DOHH2 (cell line): ENCODE results near the gene TBL2.
"Not testable (repeated sequence)": the region's sequence is repeated elsewhere in the genome, so short reads cannot be mapped to it uniquely, and the experiment has no call there.

ENCODE experiments used
- H3F3A ChIP-seq: fragments of 200-600 bp; sonication (generic), shearing (Covaris generic); 2 replicates; pipeline ENCODE4 v1.6.0; 2016; ENCODE audit warnings: antibody characterized with exemption, mild to moderate bottlenecking; ENCODE audit not compliant: control insufficient read depth, insufficient read depth
- H3K27ac ChIP-seq: fragments of 200-600 bp; sonication (generic); 2 replicates; pipeline ENCODE4 v1.5.1; 2014; ENCODE audit warnings: low read depth, mild to moderate bottlenecking, low read length, moderate library complexity
- H3K27me3 ChIP-seq: fragments of 200-600 bp; sonication (generic); 2 replicates; pipeline ENCODE4 v1.6.1; 2014; ENCODE audit warnings: mild to moderate bottlenecking, low read length, mixed read lengths; ENCODE audit not compliant: control insufficient read depth
- H3K36me3 ChIP-seq: fragments of 200-600 bp; sonication (generic); 2 replicates; pipeline ENCODE4 v1.6.1; 2014; ENCODE audit warnings: mild to moderate bottlenecking, low read length, moderate library complexity, mixed read lengths; ENCODE audit not compliant: control insufficient read depth
- H3K4me1 ChIP-seq: fragments of 200-600 bp; sonication (generic); 2 replicates; pipeline ENCODE4 v1.6.1; 2014; ENCODE audit warnings: mild to moderate bottlenecking, low read length, mixed read lengths; ENCODE audit not compliant: control insufficient read depth
- H3K4me2 ChIP-seq: fragments of 200-600 bp; sonication (generic); 2 replicates; pipeline ENCODE4 v1.6.0; 2014; ENCODE audit warnings: mild to moderate bottlenecking, low read length, moderate library complexity
- H3K4me3 ChIP-seq: fragments of 200-600 bp; sonication (generic); 2 replicates; pipeline ENCODE4 v1.5.1; 2014; ENCODE audit warnings: mild to moderate bottlenecking, low read length, mixed read lengths
- H3K79me2 ChIP-seq: fragments of 200-600 bp; sonication (generic); 2 replicates; pipeline ENCODE4 v1.6.1; 2014; ENCODE audit warnings: mild to moderate bottlenecking, low read length, mixed read lengths; ENCODE audit not compliant: control insufficient read depth
- H3K9me2 ChIP-seq: fragments of 200-600 bp; sonication (generic); replicated peaks from 2 replicates; pipeline ENCODE4 v1.6.1; 2014; ENCODE audit warnings: mild to moderate bottlenecking, low read length, mixed read lengths; ENCODE audit not compliant: control insufficient read depth
- H3K9me3 ChIP-seq: fragments of 200-600 bp; sonication (generic); 2 replicates; pipeline ENCODE4 v1.6.1; 2014; ENCODE audit warnings: antibody characterized with exemption, low read length, mixed read lengths; ENCODE audit not compliant: control insufficient read depth, insufficient read depth
- H4K20me1 ChIP-seq: fragments of 200-600 bp; sonication (generic); 2 replicates; pipeline ENCODE4 v1.6.0; 2014; ENCODE audit warnings: low read depth, mild to moderate bottlenecking, antibody characterized with exemption, low read length, moderate library complexity; ENCODE audit not compliant: control insufficient read depth, insufficient read depth
- EZH2phosphoT487 ChIP-seq: fragments of 200-600 bp; sonication (generic); IDR thresholded peaks from 2 replicates; pipeline ENCODE4 v1.6.1; 2017; ENCODE audit warnings: borderline replicate concordance, mild to moderate bottlenecking, antibody characterized with exemption, low read length, moderate library complexity, mixed read lengths
- TF ChIP-seq, protein P1 (sequence below): fragments of 200-600 bp; sonication (generic); IDR thresholded peaks from one replicate; pipeline ENCODE4 v1.5.1; 2014; ENCODE audit warnings: antibody characterized with exemption, mild to moderate bottlenecking, low read depth, low read length; ENCODE audit not compliant: poor library complexity, severe bottlenecking

The TBL2 gene

DNA sequence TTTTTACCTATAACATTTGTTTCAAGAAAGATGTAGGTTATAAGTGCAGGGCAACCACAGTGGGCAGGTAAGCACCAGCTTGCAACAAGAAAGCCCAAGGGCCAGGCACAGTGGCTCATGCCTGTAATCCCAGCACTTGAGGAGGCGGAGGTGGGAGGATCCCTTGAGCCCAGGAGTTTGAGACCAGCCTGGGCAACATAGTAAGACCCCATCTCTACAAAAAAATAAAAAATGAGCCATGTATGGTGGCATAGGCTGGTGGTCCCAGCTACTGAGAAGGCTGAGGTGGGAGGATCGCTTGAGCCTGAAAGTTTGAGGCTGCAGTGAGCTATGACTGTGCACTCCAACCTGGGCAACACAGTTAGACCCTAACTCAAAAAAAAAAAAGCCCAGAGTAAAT is 33.7 kb downstream of the TBL2 start:
- peaks cover 70% of the 10 kb centered on the region for H3K79me2 ChIP-seq
- peaks cover 78% of the 10 kb centered on the region for H3K36me3 ChIP-seq

GRCh38 chr7:73541722-73542121 is 36.7 kb downstream of the TBL2 start:
- Histone ChIP-seq H3K27me3 (no peaks in the 10 kb centered on the region), H3F3A (no peaks in the 10 kb centered on the region)
- TF ChIP-seq EZH2phosphoT487, result no peak
- TF ChIP-seq, protein P1, sequence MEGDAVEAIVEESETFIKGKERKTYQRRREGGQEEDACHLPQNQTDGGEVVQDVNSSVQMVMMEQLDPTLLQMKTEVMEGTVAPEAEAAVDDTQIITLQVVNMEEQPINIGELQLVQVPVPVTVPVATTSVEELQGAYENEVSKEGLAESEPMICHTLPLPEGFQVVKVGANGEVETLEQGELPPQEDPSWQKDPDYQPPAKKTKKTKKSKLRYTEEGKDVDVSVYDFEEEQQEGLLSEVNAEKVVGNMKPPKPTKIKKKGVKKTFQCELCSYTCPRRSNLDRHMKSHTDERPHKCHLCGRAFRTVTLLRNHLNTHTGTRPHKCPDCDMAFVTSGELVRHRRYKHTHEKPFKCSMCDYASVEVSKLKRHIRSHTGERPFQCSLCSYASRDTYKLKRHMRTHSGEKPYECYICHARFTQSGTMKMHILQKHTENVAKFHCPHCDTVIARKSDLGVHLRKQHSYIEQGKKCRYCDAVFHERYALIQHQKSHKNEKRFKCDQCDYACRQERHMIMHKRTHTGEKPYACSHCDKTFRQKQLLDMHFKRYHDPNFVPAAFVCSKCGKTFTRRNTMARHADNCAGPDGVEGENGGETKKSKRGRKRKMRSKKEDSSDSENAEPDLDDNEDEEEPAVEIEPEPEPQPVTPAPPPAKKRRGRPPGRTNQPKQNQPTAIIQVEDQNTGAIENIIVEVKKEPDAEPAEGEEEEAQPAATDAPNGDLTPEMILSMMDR, result no peak

More for the DNA sequence above, 33.7 kb downstream of the TBL2 start:
- Histone ChIP-seq H3K4me1 (no peaks in the 10 kb centered on the region), H3F3A (0 out of 2 replicates have a peak, but pooled peaks cover 2% of the 10 kb centered on the region), H4K20me1 (no peaks in the 10 kb centered on the region; the same call in 1 of the 2 replicates), H3K9me3 (no peaks in the 10 kb centered on the region), H3K9me2 (no peaks in the 10 kb centered on the region), H3K27me3 (no peaks in the 10 kb centered on the region), H3K4me3 (no peak overlapping the region), H3K4me2 (no peak overlapping the region), H3K27ac (no peak overlapping the region)
- TF ChIP-seq, protein P1, result no peak
- no peak for TF ChIP-seq EZH2phosphoT487

DNA sequence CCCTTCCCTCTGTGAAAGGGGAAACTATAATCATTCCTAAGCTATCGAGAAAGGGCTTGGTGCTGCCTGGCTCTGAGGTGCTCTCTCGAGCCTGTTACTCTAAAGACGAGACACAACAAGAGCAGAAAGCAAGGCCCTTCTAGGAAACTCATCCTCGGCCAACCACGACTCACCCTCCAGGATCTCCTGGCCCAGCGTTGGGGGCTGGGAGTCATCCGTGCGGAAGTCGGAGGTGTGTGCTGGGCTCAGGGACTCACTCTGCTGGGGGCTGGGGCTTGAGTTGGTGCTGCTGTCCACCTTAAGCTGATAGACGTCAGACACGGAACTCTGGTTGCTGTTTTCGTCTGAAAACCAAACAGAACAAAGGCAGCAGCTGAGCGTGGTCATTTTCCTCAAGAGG is 38.7 kb downstream of the TBL2 start:
- H3K4me2 ChIP-seq, result no peak overlapping the region
- H3K36me3 ChIP-seq, result peaks cover 83% of the 10 kb centered on the region
- H4K20me1 ChIP-seq, result no peaks in the 10 kb centered on the region
- no peaks in the 10 kb centered on the region for H3K9me3 ChIP-seq
- H3K27ac ChIP-seq, result no peak overlapping the region
- H3K4me1 ChIP-seq, result no peaks in the 10 kb centered on the region
- no peaks in the 10 kb centered on the region for H3K27me3 ChIP-seq
- no peaks in the 10 kb centered on the region for H3K9me2 ChIP-seq
- H3K79me2 ChIP-seq, result peaks cover 22% of the 10 kb centered on the region
- TF ChIP-seq EZH2phosphoT487, result no peak
- TF ChIP-seq, protein P1, result no peak
- H3F3A ChIP-seq, result no peaks in the 10 kb centered on the region
- no peak overlapping the region for H3K4me3 ChIP-seq

More at GRCh38 chr7:73541722-73542121, 36.7 kb downstream of the TBL2 start:
- Histone ChIP-seq H3K27ac (no peak overlapping the region), H3K9me2 (no peaks in the 10 kb centered on the region), H3K4me2 (no peak overlapping the region), H3K36me3 (peaks cover 78% of the 10 kb centered on the region), H3K9me3 (no peaks in the 10 kb centered on the region), H4K20me1 (no peaks in the 10 kb centered on the region), H3K4me3 (no peak overlapping the region), H3K4me1 (no peaks in the 10 kb centered on the region), H3K79me2 (peaks cover 41% of the 10 kb centered on the region)

DNA sequence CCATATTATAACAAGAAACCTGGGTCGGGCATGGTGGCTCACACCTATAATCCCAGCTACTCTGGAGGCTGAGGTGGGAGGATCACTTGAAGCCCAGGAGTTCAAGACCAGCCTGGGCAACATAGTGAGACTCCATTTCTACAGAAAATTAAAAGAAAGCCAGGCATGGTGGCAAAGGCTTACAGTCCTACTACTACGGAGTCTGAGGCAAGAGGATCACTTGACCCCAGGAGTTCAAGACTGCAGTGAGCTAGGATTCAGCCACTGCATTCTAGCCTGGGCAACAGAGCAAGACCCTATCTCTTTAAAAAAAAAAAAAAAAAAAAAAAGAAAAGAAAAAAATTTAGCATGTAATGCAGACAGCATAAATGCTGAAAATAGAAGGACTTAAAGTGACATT is 39.9 kb downstream of the TBL2 start:
- not testable (repeated sequence) for H3K9me3 ChIP-seq, H3K4me2 ChIP-seq, H3K4me3 ChIP-seq, H3K27me3 ChIP-seq, H3K27ac ChIP-seq, H3K4me1 ChIP-seq, H3K9me2 ChIP-seq, H4K20me1 ChIP-seq, H3F3A ChIP-seq
- Histone ChIP-seq H3K79me2 (peaks cover 11% of the 10 kb centered on the region), H3K36me3 (peaks cover 75% of the 10 kb centered on the region)
